Breast epithelium (tissue), 3 donors: ENCODE measurements around the gene CREB3L2.

Experiments used
- CTCF ChIP-seq, 3 donors: fragments of 450-650 bp; IDR thresholded peaks; one replicate each; pipeline ENCODE4 v1.5.1; 2016 to 2017; ENCODE audit warnings: antibody characterized with exemption in 3 of 3, mild to moderate bottlenecking in 3 of 3, moderate library complexity in 3 of 3
- POLR2A ChIP-seq: fragments of 450-650 bp; IDR thresholded peaks from one replicate; pipeline ENCODE4 v1.6.1; 2016; ENCODE audit warnings: antibody characterized with exemption, mild to moderate bottlenecking, moderate library complexity
- POLR2AphosphoS5 ChIP-seq, 3 donors: sonication (generic); formaldehyde crosslinking; IDR thresholded peaks; one replicate each; pipeline ENCODE4 v1.6.1; 2017; ENCODE audit warnings: antibody characterized with exemption in 3 of 3

GRCh38 chr7:137948083-137948844, 53.6 kb downstream of the CREB3L2 start:
- TF ChIP-seq CTCF (IDR thresholded peaks at IDR 0.05): no peak
- TF ChIP-seq POLR2AphosphoS5 (IDR thresholded peaks at IDR 0.05): no peak
- no peak for TF ChIP-seq POLR2A
